Neural cell (in vitro differentiated cells): ENCODE results near the gene EMID1. TPM values are rescaled to one million over a fixed set of nuclear protein-coding genes. Genes with fewer than 3 reads are reported as not detected.
A peak's percentile ranks its signal among the peaks of the same experiment; 100 is the strongest.

Experiments
- H2AFZ ChIP-seq: fragments of 200-600, 300-800 bp; sonication (generic), shearing (Covaris generic); 2 replicates; pipeline ENCODE4 v1.6.0; 2014; ENCODE audit warnings: low read depth, mild to moderate bottlenecking, antibody characterized with exemption, low read length, moderate library complexity
- H3F3A ChIP-seq: fragments of 200-600 bp; shearing (Covaris generic); 2 replicates; pipeline ENCODE4 v1.6.1; 2016; ENCODE audit warnings: mild to moderate bottlenecking, moderate library complexity, mixed read lengths, antibody characterized with exemption, low read length; ENCODE audit not compliant: insufficient read depth, poor library complexity, severe bottlenecking
- H3K27ac ChIP-seq: fragments of 200-600, 300-800 bp; sonication (generic), shearing (Covaris generic); 2 replicates; pipeline ENCODE4 v1.5.1; 2014; ENCODE audit warnings: mild to moderate bottlenecking, low read length, moderate library complexity
- H3K27me3 ChIP-seq: fragments of 300-800, 200-600 bp; sonication (generic), shearing (Covaris generic); 2 replicates; pipeline ENCODE4 v1.6.0; 2014; ENCODE audit warnings: mild to moderate bottlenecking, low read depth, low read length, moderate library complexity; ENCODE audit not compliant: insufficient read depth
- H3K36me3 ChIP-seq: fragments of 300-800, 200-600 bp; sonication (generic), shearing (Covaris generic); 2 replicates; pipeline ENCODE4 v1.5.1; 2014; ENCODE audit warnings: mild to moderate bottlenecking, antibody characterized with exemption, low read length, moderate library complexity; ENCODE audit not compliant: insufficient read depth
- H3K4me2 ChIP-seq: fragments of 300-800, 200-600 bp; sonication (generic), shearing (Covaris generic); 2 replicates; pipeline ENCODE4 v1.6.0; 2014; ENCODE audit warnings: mild to moderate bottlenecking, low read length
- H3K4me3 ChIP-seq: fragments of 300-800, 200-600 bp; sonication (generic), shearing (Covaris generic); 2 replicates; pipeline ENCODE4 v1.5.1; 2014; ENCODE audit warnings: mild to moderate bottlenecking, low read length, moderate library complexity
- H3K79me2 ChIP-seq: fragments of 200-600 bp; shearing (Covaris generic); replicated peaks from 2 replicates; pipeline ENCODE4 v1.6.0; 2014; ENCODE audit warnings: mild to moderate bottlenecking, low read length, moderate library complexity; ENCODE audit not compliant: insufficient read depth
- H3K9ac ChIP-seq: fragments of 300-800, 200-600 bp; sonication (generic), shearing (Covaris generic); 2 replicates; pipeline ENCODE4 v1.6.1; 2016; ENCODE audit warnings: mild to moderate bottlenecking, low read length, mixed read lengths
- H3K9me2 ChIP-seq: fragments of 200-600 bp; shearing (Covaris generic); 2 replicates; pipeline ENCODE4 v1.6.1; 2016; ENCODE audit warnings: mild to moderate bottlenecking, low read length, mixed read lengths; ENCODE audit not compliant: insufficient read depth
- H3K9me3 ChIP-seq: fragments of 200-600, 300-800 bp; sonication (generic), shearing (Covaris generic); 2 replicates; pipeline ENCODE4 v1.6.1; 2016; ENCODE audit warnings: mild to moderate bottlenecking, mixed run types, low read length, moderate library complexity, mixed read lengths
- H4K20me1 ChIP-seq: fragments of 200-600 bp; shearing (Covaris generic); 2 replicates; pipeline ENCODE4 v1.6.1; 2016; ENCODE audit warnings: mild to moderate bottlenecking, mixed run types; ENCODE audit not compliant: insufficient read depth
- CTCF ChIP-seq: fragments of 450-650 bp; IDR thresholded peaks from 2 replicates; pipeline ENCODE4 v1.5.1; 2014; ENCODE audit warnings: antibody characterized with exemption, mild to moderate bottlenecking, moderate library complexity; ENCODE audit not compliant: poor library complexity, severe bottlenecking
- EP300 ChIP-seq: fragments of 450-650 bp; conservative IDR thresholded peaks from 2 replicates; pipeline ENCODE4 v1.6.1; 2014; ENCODE audit warnings: antibody characterized with exemption, mild to moderate bottlenecking, moderate library complexity; ENCODE audit not compliant: poor library complexity, severe bottlenecking
- EZH2 ChIP-seq: fragments of 200-600, 300-800 bp; shearing (Covaris generic), sonication (generic); IDR thresholded peaks from 2 replicates; pipeline ENCODE4 v1.6.1; 2014; ENCODE audit warnings: antibody characterized with exemption, low read length, borderline replicate concordance, mild to moderate bottlenecking; ENCODE audit not compliant: insufficient read depth, poor library complexity, severe bottlenecking
- MXI1 ChIP-seq: fragments of 450-650 bp; conservative IDR thresholded peaks from 2 replicates; pipeline ENCODE4 v1.6.1; 2014; ENCODE audit warnings: antibody characterized with exemption, mild to moderate bottlenecking; ENCODE audit not compliant: poor library complexity, severe bottlenecking
- POLR2AphosphoS5 ChIP-seq: IDR thresholded peaks from 2 replicates; pipeline ENCODE4 v1.6.1; 2012
- RAD21 ChIP-seq: fragments of 450-650 bp; conservative IDR thresholded peaks from 2 replicates; pipeline ENCODE4 v1.6.1; 2014; ENCODE audit warnings: antibody characterized with exemption, mild to moderate bottlenecking, moderate library complexity
- REST ChIP-seq: IDR thresholded peaks from 2 replicates; pipeline ENCODE4 v1.6.1; 2012; ENCODE audit warnings: borderline replicate concordance
- SMC3 ChIP-seq: fragments of 450-650 bp; conservative IDR thresholded peaks from 2 replicates; pipeline ENCODE4 v1.6.1; 2014; ENCODE audit warnings: antibody characterized with exemption, mild to moderate bottlenecking, moderate library complexity; ENCODE audit not compliant: poor library complexity
- TAF1 ChIP-seq: IDR thresholded peaks from 2 replicates; pipeline ENCODE4 v1.6.1; 2012; ENCODE audit warnings: low read depth
- polyA plus RNA-seq: library from polyadenylated mRNA; depleted of rRNA; stranded (reverse); fragments of >200 nt; gene quantifications from 2 replicates; pipeline ENCODE4 v1.2.3, GENCODE V29; 2014

EMID1 gene
- polyA plus RNA-seq, 1 donor from 2014 or later: 14.1 TPM

GRCh38 chr22:29307596-29308147 lies 102.0 kb downstream of the EMID1 start:
- H3K4me3 ChIP-seq: peak overlapping the region; percentile 68
- H2AFZ ChIP-seq: no peak overlapping the region
- H4K20me1 ChIP-seq: no peaks in the 10 kb centered on the region
- H3K27ac ChIP-seq: no peak overlapping the region
- H3K4me2 ChIP-seq: no peak overlapping the region
- H3K9me3 ChIP-seq: no peaks in the 10 kb centered on the region
- H3K9ac ChIP-seq: no peak overlapping the region
- no peaks in the 10 kb centered on the region for H3K79me2 ChIP-seq
- TF ChIP-seq RAD21: no peak
- TF ChIP-seq SMC3: no peak
- no peak for TF ChIP-seq MXI1
- no peak for TF ChIP-seq EZH2
- no peak for TF ChIP-seq EP300
- TF ChIP-seq POLR2AphosphoS5: no peak
- TF ChIP-seq CTCF: no peak
- TF ChIP-seq REST: no peak
- no peak for TF ChIP-seq TAF1
- peaks cover 14% of the 10 kb centered on the region for H3K27me3 ChIP-seq
- no peaks in the 10 kb centered on the region for H3F3A ChIP-seq
- no peaks in the 10 kb centered on the region for H3K9me2 ChIP-seq
- H3K36me3 ChIP-seq: no peaks in the 10 kb centered on the region

- H3K9me3 ChIP-seq: no peaks in the 10 kb centered on the region
- no peak overlapping the region for H3K4me3 ChIP-seq
- TF ChIP-seq REST (no peak), RAD21 (no peak), EZH2 (no peak), TAF1 (no peak), SMC3 (no peak), MXI1 (no peak)
- H3K27ac ChIP-seq: no peak overlapping the region
- no peak overlapping the region for H3K9ac ChIP-seq
- H3K4me2 ChIP-seq: no peak overlapping the region
- H4K20me1 ChIP-seq: no peaks in the 10 kb centered on the region
- no peak overlapping the region for H2AFZ ChIP-seq
- H3K27me3 ChIP-seq: peaks cover 20% of the 10 kb centered on the region
- H3F3A ChIP-seq: no peaks in the 10 kb centered on the region
- H3K9me2 ChIP-seq: no peaks in the 10 kb centered on the region
- no peaks in the 10 kb centered on the region for H3K36me3 ChIP-seq
- H3K79me2 ChIP-seq: no peaks in the 10 kb centered on the region
Observed at GRCh38 chr22:29308148-29308790, 102.6 kb downstream of the EMID1 start.
